HG03575 (cell line): Measurements from ENCODE around the gene PRF1.
"Not testable (repeated sequence)": the region's sequence is repeated elsewhere in the genome, so short reads cannot be mapped to it uniquely, and the experiment has no call there.

ENCODE experiments used
- ATAC-seq: cut with Tn5 transposase; IDR thresholded peaks from one replicate; pipeline ENCODE4 v1.9.1; 2021; ENCODE audit not compliant: unreplicated experiment, insufficient number of reproducible peaks, low FRiP score; ENCODE audit errors: extremely low read depth

Gene PRF1

GRCh38 chr10:70619271-70620019 lies 16.9 kb upstream of the PRF1 start:
- no peak for ATAC-seq

- ATAC-seq, result no peak
Observed at GRCh38 chr10:70618663-70619062, 16.1 kb upstream of the PRF1 start.

- ATAC-seq, result no peak
Observed at GRCh38 chr10:70617798-70618568, 15.4 kb upstream of the PRF1 start.

GRCh38 chr10:70616761-70617160 lies 14.2 kb upstream of the PRF1 start:
- no peak for ATAC-seq

- no peak for ATAC-seq
Observed at GRCh38 chr10:70615784-70616522, 13.4 kb upstream of the PRF1 start.

GRCh38 chr10:70615211-70615610 lies 12.7 kb upstream of the PRF1 start:
- no peak for ATAC-seq

GRCh38 chr10:70614364-70614763 lies 11.8 kb upstream of the PRF1 start:
- ATAC-seq, result not testable (repeated sequence)

GRCh38 chr10:70613941-70614340 lies 11.4 kb upstream of the PRF1 start:
- ATAC-seq, result no peak

- no peak for ATAC-seq
Observed at GRCh38 chr10:70607936-70608335, 5.4 kb upstream of the PRF1 start.

GRCh38 chr10:70605161-70605560 lies 2.6 kb upstream of the PRF1 start:
- ATAC-seq, result no peak

- no peak for ATAC-seq
Observed at GRCh38 chr10:70604106-70604505, 1.6 kb upstream of the PRF1 start.

- ATAC-seq, result no peak
Observed at GRCh38 chr10:70603449-70603801, 884 bp upstream of the PRF1 start.

- ATAC-seq, result no peak
Observed at GRCh38 chr10:70601746-70602145, 795 bp downstream of the PRF1 start.

- ATAC-seq, result no peak
Observed at GRCh38 chr10:70600512-70601395, 1.8 kb downstream of the PRF1 start.

- no peak for ATAC-seq
Observed at GRCh38 chr10:70599791-70600190, 2.8 kb downstream of the PRF1 start.

- no peak for ATAC-seq
Observed at GRCh38 chr10:70599319-70599718, 3.2 kb downstream of the PRF1 start.

- no peak for ATAC-seq
Observed at GRCh38 chr10:70598857-70599295, 3.7 kb downstream of the PRF1 start.

GRCh38 chr10:70597856-70598815 lies 4.4 kb downstream of the PRF1 start:
- no peak for ATAC-seq
